HG02623 (cell line): ENCODE data around the gene SLC37A1.

Experiments used
- ATAC-seq: cut with Tn5 transposase; IDR thresholded peaks from one replicate; pipeline ENCODE4 v1.9.1; 2021; ENCODE audit warnings: moderate library complexity; ENCODE audit not compliant: unreplicated experiment

Gene SLC37A1

GRCh38 chr21:42525676-42526378 lies 12.2 kb downstream of the SLC37A1 start:
- ATAC-seq, result no peak

GRCh38 chr21:42526379-42526727 lies 12.7 kb downstream of the SLC37A1 start:
- ATAC-seq, result no peak

- no peak for ATAC-seq
Observed at GRCh38 chr21:42527127-42527488, 13.5 kb downstream of the SLC37A1 start.

GRCh38 chr21:42527489-42528158 lies 14.0 kb downstream of the SLC37A1 start:
- ATAC-seq, result no peak

- ATAC-seq, result no peak
Observed at GRCh38 chr21:42530167-42530518, 16.5 kb downstream of the SLC37A1 start.

GRCh38 chr21:42531771-42532170 lies 18.1 kb downstream of the SLC37A1 start:
- ATAC-seq, result no peak

GRCh38 chr21:42532466-42533181 lies 19.0 kb downstream of the SLC37A1 start:
- ATAC-seq, result no peak

- no peak for ATAC-seq
Observed at GRCh38 chr21:42533306-42533962, 19.8 kb downstream of the SLC37A1 start.

- no peak for ATAC-seq
Observed at GRCh38 chr21:42533963-42534355, 20.3 kb downstream of the SLC37A1 start.

GRCh38 chr21:42534421-42535378 lies 21.0 kb downstream of the SLC37A1 start:
- ATAC-seq, result peak; percentile 33

GRCh38 chr21:42535602-42536171 lies 22.0 kb downstream of the SLC37A1 start:
- ATAC-seq, result no peak

GRCh38 chr21:42536601-42537000 lies 22.9 kb downstream of the SLC37A1 start:
- ATAC-seq, result no peak

GRCh38 chr21:42537106-42537742 lies 23.6 kb downstream of the SLC37A1 start:
- ATAC-seq, result no peak

GRCh38 chr21:42538479-42539275 lies 25.0 kb downstream of the SLC37A1 start:
- no peak for ATAC-seq

- ATAC-seq, result no peak
Observed at GRCh38 chr21:42539342-42539741, 25.7 kb downstream of the SLC37A1 start.

GRCh38 chr21:42539931-42540343 lies 26.3 kb downstream of the SLC37A1 start:
- ATAC-seq, result no peak

- no peak for ATAC-seq
Observed at GRCh38 chr21:42540396-42540795, 26.7 kb downstream of the SLC37A1 start.

- no peak for ATAC-seq
Observed at GRCh38 chr21:42541174-42541573, 27.5 kb downstream of the SLC37A1 start.

GRCh38 chr21:42541618-42542017 lies 28.0 kb downstream of the SLC37A1 start:
- ATAC-seq, result no peak
